ENCODE measurements around the gene LARGE1. TPM values are rescaled to one million over a fixed set of nuclear protein-coding genes. Genes with fewer than 3 reads are reported as not detected.

The LARGE1 gene
- total and polyA plus RNA-seq, 10 donors, result 1.9 to 35.8 (median 22.8) TPM

- WGBS, 5 donors, result 57 to 82% (median 68%) methylated on average over 3 of the region's 3 CpGs
- Histone ChIP-seq H3K36me3 (no peaks in the 10 kb centered on the region), H3K27me3 (replicated peaks in 1 of 7) (no peaks in the 10 kb centered on the region), H3K4me3 (no peak overlapping the region), H3K27ac (peak overlapping the region in 2 of 8 donors; percentile 4 to 34), H3K4me1 (peaks cover 0 to 61% (median 10%) of the 10 kb centered on the region in 6 donors), H3K9me3 (no peaks in the 10 kb centered on the region)
- no peak for DNase-seq
- TF ChIP-seq POLR2AphosphoS5 (IDR thresholded peaks at IDR 0.05) (no peak), POLR2A (IDR thresholded peaks at IDR 0.05) (no peak), CTCF (IDR thresholded peaks at IDR 0.05 in 8 of 11, conservative IDR thresholded peaks at IDR 0.05 in 3 of 11) (no peak)
- intact Hi-C loops (cut with DNase I; ENCODE audit: low total_unique reads), result loop anchor here (5.0 kb wide), 2 partner anchors 59 to 259 kb away; no protein-coding TSS in a partner anchor
These were observed 344.1 kb downstream of the LARGE1 start for GRCh38 chr22:33576205-33576604.

- Histone ChIP-seq H3K27ac (peak overlapping the region in 2 of 8 donors; percentile 4 to 34), H3K36me3 (no peaks in the 10 kb centered on the region), H3K4me3 (no peak overlapping the region), H3K27me3 (replicated peaks in 1 of 7) (no peaks in the 10 kb centered on the region), H3K4me1 (peaks cover 0 to 64% (median 10%) of the 10 kb centered on the region in 6 donors), H3K9me3 (no peaks in the 10 kb centered on the region)
- TF ChIP-seq CTCF (IDR thresholded peaks at IDR 0.05 in 8 of 11, conservative IDR thresholded peaks at IDR 0.05 in 3 of 11) (no peak), POLR2A (IDR thresholded peaks at IDR 0.05) (no peak)
- DNase-seq, result no peak
- WGBS, 5 donors, result 76 to 87% (median 85%) methylated on average over 7 of the region's 7 CpGs
- intact Hi-C loops (cut with DNase I; ENCODE audit: low total_unique reads), result loop anchor here (5.0 kb wide), 2 partner anchors 58 to 258 kb away; no protein-coding TSS in a partner anchor
These were observed 344.5 kb downstream of the LARGE1 start for GRCh38 chr22:33575771-33576170.

GRCh38 chr22:33575041-33575440, 345.2 kb downstream of the LARGE1 start:
- Histone ChIP-seq H3K27ac (no peak overlapping the region), H3K4me3 (no peak overlapping the region), H3K4me1 (peaks cover 0 to 72% (median 13%) of the 10 kb centered on the region in 6 donors), H3K27me3 (replicated peaks in 1 of 7) (no peaks in the 10 kb centered on the region), H3K9me3 (no peaks in the 10 kb centered on the region), H3K36me3 (no peaks in the 10 kb centered on the region)
- WGBS, 5 donors, result 85 to 94% (median 93%) methylated on average over 2 of the region's 2 CpGs
- DNase-seq, result no peak
- no peak for TF ChIP-seq POLR2AphosphoS5 (IDR thresholded peaks at IDR 0.05)
- intact Hi-C loops (cut with DNase I; ENCODE audit: low total_unique reads), result loop anchor here (5.0 kb wide), 2 partner anchors 58 to 258 kb away; no protein-coding TSS in a partner anchor

- H3K36me3 ChIP-seq, result no peaks in the 10 kb centered on the region
- H3K27me3 ChIP-seq (replicated peaks in 1 of 7), result no peaks in the 10 kb centered on the region
- intact Hi-C loops (cut with DNase I; ENCODE audit: low total_unique reads), result no loop called here
- H3K9me3 ChIP-seq, result no peaks in the 10 kb centered on the region
- 83 to 88% (median 86%) methylated on average over 4 of the region's 4 CpGs for WGBS, 5 donors
- no peak for DNase-seq
- TF ChIP-seq POLR2AphosphoS5 (IDR thresholded peaks at IDR 0.05) (no peak), CTCF (IDR thresholded peaks at IDR 0.05 in 8 of 11, conservative IDR thresholded peaks at IDR 0.05 in 3 of 11) (no peak), POLR2A (IDR thresholded peaks at IDR 0.05) (no peak)
- no peak overlapping the region for H3K4me3 ChIP-seq
- H3K4me1 ChIP-seq, result peaks cover 0 to 72% (median 21%) of the 10 kb centered on the region in 6 donors
- H3K27ac ChIP-seq, result no peak overlapping the region
These were observed 346.8 kb downstream of the LARGE1 start for GRCh38 chr22:33573479-33573878.

- TF ChIP-seq CTCF (IDR thresholded peaks at IDR 0.05 in 8 of 11, conservative IDR thresholded peaks at IDR 0.05 in 3 of 11) (no peak), POLR2A (IDR thresholded peaks at IDR 0.05) (no peak), POLR2AphosphoS5 (IDR thresholded peaks at IDR 0.05) (no peak)
- 88 to 98% (median 95%) methylated on average over 3 of the region's 3 CpGs for WGBS, 5 donors
- Histone ChIP-seq H3K4me3 (no peak overlapping the region), H3K9me3 (no peaks in the 10 kb centered on the region), H3K27me3 (replicated peaks in 1 of 7) (no peaks in the 10 kb centered on the region), H3K27ac (no peak overlapping the region), H3K4me1 (peaks cover 0 to 71% (median 27%) of the 10 kb centered on the region in 6 donors), H3K36me3 (no peaks in the 10 kb centered on the region)
- no peak for DNase-seq
- intact Hi-C loops (cut with DNase I; ENCODE audit: low total_unique reads), result no loop called here
These were observed 348.2 kb downstream of the LARGE1 start for GRCh38 chr22:33572086-33572485.
